Astrocyte (in vitro differentiated cells and primary cell): ENCODE data around the gene KLHDC8A. TPM values are rescaled to one million over a fixed set of nuclear protein-coding genes. Genes with fewer than 3 reads are reported as not detected.

Experiments used
- DNase-seq: peaks from one replicate; pipeline ENCODE4 v3.0.0-alpha.2; 2010; ENCODE audit warnings: low read depth
- FAIRE-seq: peaks from 2 replicates; lab custom pipeline; 2011; peaks lifted over from hg19 to GRCh38; lab: Jason Lieb, UNC
- H2AFZ ChIP-seq: 2 replicates; pipeline ENCODE4 v1.6.0; 2012; ENCODE audit warnings: low read depth, low read length, inconsistent platforms
- H3K27ac ChIP-seq: 2 replicates; pipeline ENCODE4 v1.5.1; 2011; ENCODE audit warnings: low read depth, low read length, inconsistent platforms
- H3K27me3 ChIP-seq: 2 replicates; pipeline ENCODE4 v1.6.0; 2011; ENCODE audit warnings: low read length, inconsistent platforms; ENCODE audit not compliant: insufficient read depth
- H3K36me3 ChIP-seq: 2 replicates; pipeline ENCODE4 v1.5.1; 2011; ENCODE audit warnings: low read length, inconsistent platforms; ENCODE audit not compliant: insufficient read depth
- H3K4me1 ChIP-seq: 2 replicates; pipeline ENCODE4 v1.5.1; 2011; ENCODE audit warnings: low read length, inconsistent platforms; ENCODE audit not compliant: insufficient read depth
- H3K4me2 ChIP-seq: 2 replicates; pipeline ENCODE4 v1.6.0; 2012; ENCODE audit warnings: low read length, inconsistent platforms
- H3K4me3 ChIP-seq: 2 replicates; pipeline ENCODE4 v1.5.1; 2011; ENCODE audit warnings: low read depth, mild to moderate bottlenecking, low read length, inconsistent platforms; ENCODE audit not compliant: insufficient read depth
- H3K79me2 ChIP-seq: 2 replicates; pipeline ENCODE4 v1.6.0; 2012; ENCODE audit warnings: mild to moderate bottlenecking, low read length, inconsistent platforms; ENCODE audit not compliant: insufficient read depth
- H3K9ac ChIP-seq: 2 replicates; pipeline ENCODE4 v1.6.0; 2012; ENCODE audit warnings: mild to moderate bottlenecking, low read length, inconsistent platforms
- H3K9me3 ChIP-seq: 2 replicates; pipeline ENCODE4 v1.5.1; 2012; ENCODE audit warnings: low read depth, mild to moderate bottlenecking, low read length, inconsistent platforms; ENCODE audit not compliant: insufficient read depth
- H4K20me1 ChIP-seq: 2 replicates; pipeline ENCODE4 v1.6.0; 2012; ENCODE audit warnings: low read length, inconsistent platforms; ENCODE audit not compliant: insufficient read depth
- H3K27ac Mint-ChIP-seq: one replicate; pipeline ENCODE4 v1.8.0; 2021; ENCODE audit warnings: mild to moderate bottlenecking, mixed read lengths; ENCODE audit not compliant: unreplicated experiment
- H3K27me3 Mint-ChIP-seq: one replicate; pipeline ENCODE4 v1.8.0; 2021; ENCODE audit warnings: low read depth, mixed read lengths; ENCODE audit not compliant: unreplicated experiment
- H3K36me3 Mint-ChIP-seq: one replicate; pipeline ENCODE4 v1.8.0; 2021; ENCODE audit warnings: low read depth, mixed read lengths; ENCODE audit not compliant: unreplicated experiment
- H3K4me1 Mint-ChIP-seq: one replicate; pipeline ENCODE4 v1.8.0; 2021; ENCODE audit warnings: low read depth, mixed read lengths; ENCODE audit not compliant: unreplicated experiment
- H3K4me3 Mint-ChIP-seq: one replicate; pipeline ENCODE4 v1.8.0; 2021; ENCODE audit warnings: mild to moderate bottlenecking, moderate library complexity, mixed read lengths; ENCODE audit not compliant: unreplicated experiment
- H3K9me3 Mint-ChIP-seq: one replicate; pipeline ENCODE4 v1.8.0; 2021; ENCODE audit warnings: mild to moderate bottlenecking, mixed read lengths; ENCODE audit not compliant: unreplicated experiment
- CTCF ChIP-seq: IDR thresholded peaks from 2 replicates; pipeline ENCODE4 v1.5.1; 2011; ENCODE audit warnings: low read depth, mild to moderate bottlenecking, inconsistent platforms, low read length, moderate library complexity; ENCODE audit not compliant: insufficient read depth
- EZH2 ChIP-seq: IDR thresholded peaks from 2 replicates; pipeline ENCODE4 v1.6.1; 2012; ENCODE audit warnings: mild to moderate bottlenecking, low read length, inconsistent platforms; ENCODE audit not compliant: insufficient read depth
- total RNA-seq: library from RNA; stranded (reverse); gene quantifications from 2 replicates; pipeline ENCODE4 v1.2.1, GENCODE V29; 2021

The KLHDC8A gene
- total RNA-seq, 1 donor from 2014 or later, result 0.39 TPM

- H3K4me2 ChIP-seq, result no peak overlapping the region
- TF ChIP-seq CTCF (no peak), EZH2 (no peak)
- no peaks in the 10 kb centered on the region for H3K36me3 Mint-ChIP-seq
- FAIRE-seq (no peak), DNase-seq (no peak)
- no peaks in the 10 kb centered on the region for H3K36me3 ChIP-seq
- no peaks in the 10 kb centered on the region for H3K79me2 ChIP-seq
- H3K27me3 ChIP-seq, result no peaks in the 10 kb centered on the region
- no peaks in the 10 kb centered on the region for H3K27me3 Mint-ChIP-seq
- peaks cover 7% of the 10 kb centered on the region for H3K4me1 Mint-ChIP-seq
- no peak overlapping the region for H3K9ac ChIP-seq
- no peak overlapping the region for H3K4me3 ChIP-seq
- no peaks in the 10 kb centered on the region for H3K9me3 ChIP-seq
- no peaks in the 10 kb centered on the region for H3K4me1 ChIP-seq
- no peak overlapping the region for H3K4me3 Mint-ChIP-seq
- H3K27ac Mint-ChIP-seq, result no peak overlapping the region
- H4K20me1 ChIP-seq, result no peaks in the 10 kb centered on the region
- H2AFZ ChIP-seq, result no peak overlapping the region
- no peaks in the 10 kb centered on the region for H3K9me3 Mint-ChIP-seq
- H3K27ac ChIP-seq, result no peak overlapping the region
These were observed 25.8 kb upstream of the KLHDC8A start for GRCh38 chr1:205382561-205382960.

GRCh38 chr1:205381305-205381704 is 24.6 kb upstream of the KLHDC8A start:
- H3K27ac ChIP-seq, result no peak overlapping the region
- Mint-ChIP-seq H3K36me3 (no peaks in the 10 kb centered on the region), H3K27me3 (no peaks in the 10 kb centered on the region), H3K9me3 (no peaks in the 10 kb centered on the region), H3K4me3 (no peak overlapping the region), H3K27ac (no peak overlapping the region), H3K4me1 (peaks cover 16% of the 10 kb centered on the region)
- H4K20me1 ChIP-seq, result no peaks in the 10 kb centered on the region
- no peaks in the 10 kb centered on the region for H3K36me3 ChIP-seq
- H2AFZ ChIP-seq, result no peak overlapping the region
- no peaks in the 10 kb centered on the region for H3K9me3 ChIP-seq
- H3K4me3 ChIP-seq, result no peak overlapping the region
- TF ChIP-seq CTCF, result no peak
- TF ChIP-seq EZH2, result no peak
- peaks cover 6% of the 10 kb centered on the region for H3K4me1 ChIP-seq
- H3K79me2 ChIP-seq, result no peaks in the 10 kb centered on the region
- H3K27me3 ChIP-seq, result no peaks in the 10 kb centered on the region
- no peak overlapping the region for H3K4me2 ChIP-seq
- FAIRE-seq, result no peak
- no peak overlapping the region for H3K9ac ChIP-seq
- no peak for DNase-seq

- H3K27me3 ChIP-seq, result no peaks in the 10 kb centered on the region
- Mint-ChIP-seq H3K27me3 (no peaks in the 10 kb centered on the region), H3K4me1 (peaks cover 20% of the 10 kb centered on the region), H3K4me3 (no peak overlapping the region), H3K27ac (no peak overlapping the region), H3K36me3 (no peaks in the 10 kb centered on the region), H3K9me3 (no peaks in the 10 kb centered on the region)
- H3K4me3 ChIP-seq, result no peak overlapping the region
- peaks cover 10% of the 10 kb centered on the region for H3K4me1 ChIP-seq
- no peak overlapping the region for H3K9ac ChIP-seq
- H3K27ac ChIP-seq, result no peak overlapping the region
- H4K20me1 ChIP-seq, result no peaks in the 10 kb centered on the region
- FAIRE-seq, result no peak
- TF ChIP-seq EZH2, result no peak
- TF ChIP-seq CTCF, result no peak
- no peaks in the 10 kb centered on the region for H3K36me3 ChIP-seq
- no peak for DNase-seq
- H3K9me3 ChIP-seq, result no peaks in the 10 kb centered on the region
- H3K79me2 ChIP-seq, result no peaks in the 10 kb centered on the region
- no peak overlapping the region for H2AFZ ChIP-seq
- H3K4me2 ChIP-seq, result no peak overlapping the region
These were observed 24.2 kb upstream of the KLHDC8A start for GRCh38 chr1:205380882-205381281.
